Prostate gland (tissue), 2 donors: Measurements from ENCODE around the gene C3. TPM values are rescaled to one million over a fixed set of nuclear protein-coding genes. Genes with fewer than 3 reads are reported as not detected.

Experiments
- DNase-seq: peaks from one replicate; pipeline ENCODE4 v3.0.0-alpha.2; 2019; ENCODE audit warnings: low spot score
- H3K27ac ChIP-seq, 2 donors: fragments of 200-600 bp; sonication (generic); 2 replicates each; pipeline ENCODE4 v1.5.1; 2017 to 2019
- H3K27me3 ChIP-seq: fragments of 200-600 bp; sonication (generic); replicated peaks from 2 replicates; pipeline ENCODE4 v1.5.1; 2019; ENCODE audit not compliant: insufficient read depth
- H3K36me3 ChIP-seq, 2 donors: fragments of 200-600 bp; sonication (generic); 1 replicate in 1 of 2; 2 replicates in 1 of 2; pipeline versions ENCODE4 v1.5.1 to v1.8.1; 2017 to 2019
- H3K4me1 ChIP-seq: fragments of 200-600 bp; sonication (generic); replicated peaks from 2 replicates; pipeline ENCODE4 v1.5.1; 2019
- H3K4me3 ChIP-seq, 2 donors: fragments of 200-600 bp; sonication (generic); 2 replicates each; pipeline ENCODE4 v1.5.1; 2017 to 2019
- H3K9me3 ChIP-seq: fragments of 200-600 bp; sonication (generic); 2 replicates; pipeline ENCODE4 v1.5.1; 2017
- POLR2A ChIP-seq: fragments of 450-650 bp; IDR thresholded peaks from one replicate; pipeline ENCODE4 v1.6.1; 2016; ENCODE audit warnings: antibody characterized with exemption, mild to moderate bottlenecking
- POLR2AphosphoS5 ChIP-seq: sonication (generic); formaldehyde crosslinking; IDR thresholded peaks from one replicate; pipeline ENCODE4 v1.6.1; 2017; ENCODE audit warnings: antibody characterized with exemption
- WGBS: methylation state at CpG from one replicate; pipeline ENCODE4 v1.1.5; 2018; 5-methylcytosine and 5-hydroxymethylcytosine counted together
- intact Hi-C: fragments of 100-400 bp; cut with DNase I; formaldehyde crosslinking; loops from one replicate; pipeline ENCODE4 v1.14.2; 2022
- total RNA-seq, 2 donors: library from RNA; depleted of rRNA; stranded (reverse); fragments of >200 nt; gene quantifications; one replicate each; pipeline ENCODE4 v1.1.0, GENCODE V29; 2016
- TF ChIP-seq, protein P1 (sequence below), 4 experiments: fragments of 200-600 bp in 2 of 4; fragments of 450-650 bp in 2 of 4; sonication (generic) in 2 of 4; IDR thresholded peaks; 1 replicate in 3 of 4; 2 replicates in 1 of 4; pipeline ENCODE4 v1.5.1; 2016 to 2019; ENCODE audit warnings: antibody characterized with exemption in 4 of 4, mild to moderate bottlenecking in 2 of 4, moderate library complexity in 2 of 4

Gene C3
- total RNA-seq, 2 donors from 2014 or later: 95.1 to 165 TPM

DNA sequence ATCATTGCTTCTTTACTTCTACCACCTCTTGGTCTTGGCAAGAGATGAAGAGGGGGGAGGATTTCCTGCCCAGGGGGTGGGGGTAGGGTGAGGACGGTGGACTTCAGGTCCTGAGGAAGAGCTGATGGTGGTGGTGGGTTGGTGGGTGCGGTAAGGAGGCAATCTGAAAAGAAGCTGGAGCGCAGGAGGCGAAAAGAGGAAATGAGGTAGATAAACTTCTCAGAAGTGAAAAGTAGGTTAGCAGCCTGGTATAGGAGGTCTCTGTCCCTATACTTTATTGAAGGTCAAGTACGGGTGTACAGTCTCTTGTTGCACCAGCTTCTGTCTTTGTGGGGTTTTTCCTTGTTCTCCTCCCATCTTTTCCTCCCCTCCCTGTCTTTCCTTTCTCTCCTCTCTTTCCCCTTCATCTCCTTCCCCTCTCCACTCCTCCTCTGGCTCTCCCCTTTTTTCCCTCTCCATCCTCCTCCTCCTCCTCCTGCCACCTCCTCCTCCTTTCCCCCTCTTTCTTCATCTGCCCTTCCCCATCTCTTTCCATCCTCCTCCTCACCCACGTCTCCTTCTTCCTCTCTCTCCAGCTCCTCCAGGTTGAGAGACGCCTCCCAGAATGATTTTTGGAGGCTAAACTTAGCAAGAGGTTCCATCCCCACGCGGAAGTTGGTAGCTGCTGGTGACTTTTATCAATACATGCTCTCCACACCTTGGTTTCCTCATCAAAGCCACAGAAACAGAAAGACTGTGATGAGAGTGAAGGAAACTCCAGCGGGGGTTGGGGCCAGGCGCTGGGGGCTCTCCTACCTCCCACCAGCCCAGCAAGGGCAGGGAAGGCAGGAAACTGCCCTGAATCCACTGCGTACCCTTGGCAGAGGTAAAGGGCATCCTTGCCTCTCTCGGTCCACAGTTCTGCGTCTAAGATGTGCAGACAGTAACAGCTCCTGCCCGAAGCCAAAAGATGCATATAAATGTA lies 65.8 kb downstream of the C3 start:
- intact Hi-C loops: no loop called here

DNA sequence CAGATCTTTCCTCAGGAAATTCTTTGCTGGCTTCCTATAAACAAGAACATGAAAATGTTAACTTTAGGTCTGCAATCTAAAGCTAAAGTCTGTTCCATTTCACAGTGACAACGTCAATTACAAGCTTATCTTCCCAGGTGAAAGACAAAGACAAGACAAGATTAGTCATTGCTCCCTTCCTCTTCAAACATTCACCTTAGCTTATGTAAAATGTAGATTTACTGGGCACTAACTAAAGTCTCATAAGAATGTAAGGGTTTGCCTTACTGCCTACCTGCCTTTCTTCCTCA lies 67.7 kb downstream of the C3 start:
- intact Hi-C loops: no loop called here
- Histone ChIP-seq H3K4me3 (no peak overlapping the region), H3K4me1 (no peaks in the 10 kb centered on the region), H3K9me3 (no peaks in the 10 kb centered on the region), H3K27me3 (no peaks in the 10 kb centered on the region), H3K27ac (no peak overlapping the region), H3K36me3 (no peaks in the 10 kb centered on the region)
- WGBS: 55% methylated on average over 1 of the region's 1 CpG
- TF ChIP-seq, protein P1, sequence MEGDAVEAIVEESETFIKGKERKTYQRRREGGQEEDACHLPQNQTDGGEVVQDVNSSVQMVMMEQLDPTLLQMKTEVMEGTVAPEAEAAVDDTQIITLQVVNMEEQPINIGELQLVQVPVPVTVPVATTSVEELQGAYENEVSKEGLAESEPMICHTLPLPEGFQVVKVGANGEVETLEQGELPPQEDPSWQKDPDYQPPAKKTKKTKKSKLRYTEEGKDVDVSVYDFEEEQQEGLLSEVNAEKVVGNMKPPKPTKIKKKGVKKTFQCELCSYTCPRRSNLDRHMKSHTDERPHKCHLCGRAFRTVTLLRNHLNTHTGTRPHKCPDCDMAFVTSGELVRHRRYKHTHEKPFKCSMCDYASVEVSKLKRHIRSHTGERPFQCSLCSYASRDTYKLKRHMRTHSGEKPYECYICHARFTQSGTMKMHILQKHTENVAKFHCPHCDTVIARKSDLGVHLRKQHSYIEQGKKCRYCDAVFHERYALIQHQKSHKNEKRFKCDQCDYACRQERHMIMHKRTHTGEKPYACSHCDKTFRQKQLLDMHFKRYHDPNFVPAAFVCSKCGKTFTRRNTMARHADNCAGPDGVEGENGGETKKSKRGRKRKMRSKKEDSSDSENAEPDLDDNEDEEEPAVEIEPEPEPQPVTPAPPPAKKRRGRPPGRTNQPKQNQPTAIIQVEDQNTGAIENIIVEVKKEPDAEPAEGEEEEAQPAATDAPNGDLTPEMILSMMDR (IDR thresholded peaks at IDR 0.05): no peak
- TF ChIP-seq POLR2A (no peak), POLR2AphosphoS5 (no peak)
- DNase-seq: no peak

More for the DNA sequence above, 65.8 kb downstream of the C3 start:
- no peak for TF ChIP-seq POLR2A
- TF ChIP-seq POLR2AphosphoS5: no peak
- TF ChIP-seq, protein P1 (IDR thresholded peaks at IDR 0.05): no peak
- no peak for DNase-seq
- H3K27me3 ChIP-seq: no peaks in the 10 kb centered on the region
- no peaks in the 10 kb centered on the region for H3K36me3 ChIP-seq
- H3K4me1 ChIP-seq: no peaks in the 10 kb centered on the region
- 63% methylated on average over 15 of the region's 15 CpGs for WGBS
- no peak overlapping the region for H3K27ac ChIP-seq
- H3K4me3 ChIP-seq: no peak overlapping the region
- H3K9me3 ChIP-seq: no peaks in the 10 kb centered on the region

- H3K27me3 ChIP-seq: no peaks in the 10 kb centered on the region
- H3K27ac ChIP-seq: no peak overlapping the region
- 75% methylated on average over 6 of the region's 6 CpGs for WGBS
- no peaks in the 10 kb centered on the region for H3K9me3 ChIP-seq
- H3K36me3 ChIP-seq: no peaks in the 10 kb centered on the region
- H3K4me1 ChIP-seq: no peaks in the 10 kb centered on the region
- no peak for DNase-seq
- TF ChIP-seq POLR2AphosphoS5: no peak
- no peak overlapping the region for H3K4me3 ChIP-seq
- intact Hi-C loops: no loop called here
Observed at GRCh38 chr19:6651965-6652804, 68.3 kb downstream of the C3 start.

DNA sequence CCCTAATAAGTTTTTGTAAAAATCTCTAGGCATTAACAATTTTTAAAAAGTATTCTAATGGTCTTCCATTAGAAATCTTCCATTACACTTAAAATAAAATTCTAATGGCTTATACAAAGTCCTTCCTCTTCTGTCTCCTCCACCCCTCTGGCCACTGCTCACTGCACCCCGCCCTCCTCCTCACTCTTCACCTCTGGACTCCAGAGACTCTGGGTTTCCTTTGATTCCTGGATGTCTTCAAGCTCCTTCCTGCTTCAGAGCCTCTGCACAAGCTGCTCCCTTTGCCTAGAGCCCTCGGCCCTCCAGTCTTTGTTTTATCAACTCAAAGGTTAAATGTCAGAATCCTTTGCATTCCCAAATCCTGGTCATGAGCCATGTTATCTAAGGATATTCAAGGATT lies 71.3 kb downstream of the C3 start:
- TF ChIP-seq POLR2AphosphoS5: no peak
- TF ChIP-seq, protein P1 (IDR thresholded peaks at IDR 0.05): no peak
- no peak for TF ChIP-seq POLR2A
- Histone ChIP-seq H3K27ac (no peak overlapping the region), H3K36me3 (no peaks in the 10 kb centered on the region), H3K4me1 (no peaks in the 10 kb centered on the region), H3K4me3 (no peak overlapping the region), H3K9me3 (no peaks in the 10 kb centered on the region), H3K27me3 (no peaks in the 10 kb centered on the region)
- intact Hi-C loops: no loop called here
- no peak for DNase-seq
- 43% methylated on average over 2 of the region's 2 CpGs for whole genome bisulfite sequencing

GRCh38 chr19:6648141-6648715 lies 72.2 kb downstream of the C3 start:
- Histone ChIP-seq H3K9me3 (no peaks in the 10 kb centered on the region), H3K27me3 (no peaks in the 10 kb centered on the region), H3K4me1 (no peaks in the 10 kb centered on the region), H3K4me3 (no peak overlapping the region), H3K27ac (no peak overlapping the region), H3K36me3 (no peaks in the 10 kb centered on the region)
- DNase-seq: no peak
- intact Hi-C loops: no loop called here
- TF ChIP-seq POLR2AphosphoS5 (no peak), POLR2A (no peak)
- TF ChIP-seq, protein P1 (IDR thresholded peaks at IDR 0.05): no peak
- WGBS: 70% methylated on average over 9 of the region's 9 CpGs
